Omental fat pad (tissue), 4 donors: ENCODE results near the gene CAMK2B. TPM values are rescaled to one million over a fixed set of nuclear protein-coding genes. Genes with fewer than 3 reads are reported as not detected.

Experiments
- ATAC-seq: fragments of 150-250 bp; one replicate; pipeline ENCODE4 v1.9.1; 2016; ENCODE audit warnings: mild to moderate bottlenecking, moderate library complexity; ENCODE audit not compliant: low FRiP score
- DNase-seq: peaks from one replicate; pipeline ENCODE4 v3.0.0-alpha.2; 2019; ENCODE audit warnings: low spot score
- total RNA-seq, 4 donors: library from RNA; depleted of rRNA; stranded (reverse); fragments of >200 nt; gene quantifications; one replicate each; pipeline ENCODE4 v1.1.0, GENCODE V29; 2016
- TF ChIP-seq, protein P1 (sequence below), 3 donors: fragments of 450-650 bp; IDR thresholded peaks; one replicate each; pipeline ENCODE4 v1.5.1; 2016 to 2017; ENCODE audit warnings: antibody characterized with exemption in 3 of 3, mild to moderate bottlenecking in 3 of 3, moderate library complexity in 2 of 3

Gene CAMK2B
- total RNA-seq, 4 donors from 2014 or later = 0.48 TPM; not detected in 3

DNA sequence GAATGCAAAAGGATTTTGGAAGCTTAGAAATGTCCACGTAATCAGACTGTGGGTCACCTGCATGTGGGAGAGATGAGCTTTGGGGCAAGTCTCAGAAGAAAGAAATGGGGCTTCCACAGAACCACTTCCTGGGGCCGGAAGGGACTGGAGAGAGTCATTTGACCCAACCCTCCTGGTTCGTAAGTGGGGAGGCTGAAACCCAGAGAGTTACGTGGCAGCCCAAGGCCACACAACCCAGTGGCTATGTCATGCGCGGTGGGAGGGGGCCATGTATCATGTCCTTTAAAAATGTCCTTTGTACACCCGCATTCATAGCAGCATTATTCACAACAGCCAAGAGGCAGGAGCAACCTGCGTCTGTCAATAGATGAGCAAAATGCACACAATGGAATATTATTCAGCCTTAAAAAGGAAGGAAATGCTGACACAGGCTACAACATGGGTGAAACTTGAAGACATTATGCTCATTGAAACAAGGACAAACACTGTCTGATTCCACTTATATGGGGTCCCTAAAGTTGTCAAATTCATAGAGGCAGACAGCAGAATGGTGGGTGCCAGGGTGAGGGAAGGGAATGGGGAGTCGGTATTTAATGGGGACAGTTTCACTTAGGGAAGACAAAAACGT, 15.1 kb downstream of the CAMK2B start:
- DNase-seq (no peak), ATAC-seq (no peak)
- TF ChIP-seq, protein P1, sequence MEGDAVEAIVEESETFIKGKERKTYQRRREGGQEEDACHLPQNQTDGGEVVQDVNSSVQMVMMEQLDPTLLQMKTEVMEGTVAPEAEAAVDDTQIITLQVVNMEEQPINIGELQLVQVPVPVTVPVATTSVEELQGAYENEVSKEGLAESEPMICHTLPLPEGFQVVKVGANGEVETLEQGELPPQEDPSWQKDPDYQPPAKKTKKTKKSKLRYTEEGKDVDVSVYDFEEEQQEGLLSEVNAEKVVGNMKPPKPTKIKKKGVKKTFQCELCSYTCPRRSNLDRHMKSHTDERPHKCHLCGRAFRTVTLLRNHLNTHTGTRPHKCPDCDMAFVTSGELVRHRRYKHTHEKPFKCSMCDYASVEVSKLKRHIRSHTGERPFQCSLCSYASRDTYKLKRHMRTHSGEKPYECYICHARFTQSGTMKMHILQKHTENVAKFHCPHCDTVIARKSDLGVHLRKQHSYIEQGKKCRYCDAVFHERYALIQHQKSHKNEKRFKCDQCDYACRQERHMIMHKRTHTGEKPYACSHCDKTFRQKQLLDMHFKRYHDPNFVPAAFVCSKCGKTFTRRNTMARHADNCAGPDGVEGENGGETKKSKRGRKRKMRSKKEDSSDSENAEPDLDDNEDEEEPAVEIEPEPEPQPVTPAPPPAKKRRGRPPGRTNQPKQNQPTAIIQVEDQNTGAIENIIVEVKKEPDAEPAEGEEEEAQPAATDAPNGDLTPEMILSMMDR (IDR thresholded peaks at IDR 0.05) = no peak

DNA sequence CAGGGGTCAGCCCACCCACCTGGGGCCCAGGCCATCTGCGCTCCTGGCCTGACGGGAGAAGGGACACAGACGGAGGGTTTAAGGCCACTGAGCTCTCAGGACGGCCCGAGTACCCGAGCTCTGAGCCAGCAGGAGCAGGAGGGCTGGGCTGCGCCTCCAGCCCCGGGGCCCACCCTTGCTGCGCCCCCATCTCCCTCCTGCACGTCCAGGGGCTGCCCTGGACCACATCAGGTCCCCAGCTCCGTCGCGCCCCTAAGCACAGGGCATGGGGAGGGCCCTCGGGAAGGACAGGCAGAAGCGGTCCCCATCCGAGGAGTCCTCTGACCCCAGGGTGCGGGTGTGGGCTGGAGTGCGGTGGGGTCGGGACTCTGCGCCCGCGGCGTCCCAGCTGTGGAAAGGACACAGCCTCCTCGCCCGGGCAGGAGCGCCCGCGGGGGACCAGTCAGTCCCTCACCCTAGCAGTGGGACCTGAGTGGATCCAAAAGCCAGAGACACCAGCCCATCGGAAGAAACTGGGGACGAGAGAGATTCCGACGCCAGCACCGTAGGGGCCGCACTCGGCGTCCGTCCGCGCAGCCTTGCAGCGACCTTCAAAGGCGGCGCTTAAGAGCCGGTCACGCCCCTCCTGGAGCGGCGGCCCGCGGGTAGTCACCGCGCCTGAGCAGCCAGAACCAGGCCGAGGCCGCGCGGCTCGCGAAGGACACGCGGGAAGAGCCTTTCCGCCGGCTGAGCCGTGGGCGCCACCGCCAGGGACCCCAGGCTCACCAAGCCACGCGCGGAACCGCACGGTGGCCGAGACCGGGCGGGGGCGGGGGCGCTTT, 15.9 kb downstream of the CAMK2B start:
- DNase-seq = no peak
- ATAC-seq = peak; percentile 80
- TF ChIP-seq, protein P1 (IDR thresholded peaks at IDR 0.05) = no peak

DNA sequence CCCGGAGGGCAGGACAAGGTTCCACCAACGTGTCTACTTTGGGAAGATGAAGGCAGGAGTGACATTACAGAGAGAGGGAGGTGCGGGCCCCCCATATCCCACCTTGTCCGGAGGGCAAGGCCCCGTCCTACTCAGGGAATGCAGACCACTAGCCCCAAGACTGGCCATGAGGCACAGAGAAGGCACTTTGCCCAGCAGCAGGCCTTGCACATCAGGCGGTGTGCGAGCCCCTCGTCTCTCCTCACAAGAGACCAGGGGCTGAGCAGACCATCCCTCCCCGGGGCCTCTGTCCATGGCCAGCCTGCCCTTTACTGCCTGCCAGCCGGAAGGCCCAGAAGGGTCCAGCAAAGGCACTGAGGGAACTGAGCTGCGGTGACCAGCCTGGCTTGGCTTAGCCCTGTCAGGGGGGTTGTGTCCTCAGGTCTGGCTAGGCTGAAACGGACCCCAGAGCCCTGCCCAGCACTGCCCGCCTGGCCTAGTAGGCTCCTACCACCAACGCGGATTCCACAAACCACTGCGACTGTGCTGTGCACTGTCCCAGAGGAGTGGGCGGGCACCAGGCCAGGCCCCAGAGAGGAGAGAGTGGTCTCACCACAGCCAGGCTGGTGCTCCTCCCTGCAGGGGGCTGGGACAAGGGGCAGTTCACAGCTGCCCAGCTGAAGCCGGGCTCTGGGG, 16.7 kb downstream of the CAMK2B start:
- ATAC-seq (no peak), DNase-seq (no peak)
- TF ChIP-seq, protein P1 (IDR thresholded peaks at IDR 0.05) = no peak

DNA sequence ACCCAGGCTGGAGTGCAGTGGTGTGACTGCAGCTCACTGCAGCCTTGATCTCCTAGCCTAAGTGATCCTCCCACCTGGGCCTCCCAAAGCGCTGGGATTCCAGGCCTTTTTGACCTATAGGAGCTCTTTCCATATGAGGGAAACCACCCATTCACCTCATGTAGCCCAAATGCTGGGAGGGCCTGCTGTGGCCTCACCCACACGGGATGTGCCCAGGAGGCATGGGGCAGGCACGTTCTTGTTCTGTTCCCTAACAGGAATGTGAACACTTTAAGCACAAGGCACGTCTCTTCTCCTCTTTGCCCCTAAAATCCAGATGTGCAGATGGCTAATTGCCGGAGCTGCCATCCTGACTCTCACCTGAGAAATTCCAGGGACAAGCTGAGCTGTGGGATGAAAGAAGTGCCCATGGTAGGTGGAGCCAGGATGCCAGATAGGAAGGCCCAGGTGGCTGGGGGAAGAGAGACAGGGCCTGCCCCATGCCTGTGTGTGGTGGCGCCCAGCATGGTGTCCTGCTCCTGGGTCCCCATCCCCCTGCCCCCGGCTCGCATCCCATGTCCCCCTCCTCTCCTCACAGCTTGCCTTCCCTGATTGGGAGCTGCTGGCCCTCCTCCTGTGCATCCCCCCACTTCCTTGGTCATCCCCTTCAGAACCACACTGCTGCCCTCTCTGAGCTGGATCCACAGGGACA, 17.3 kb downstream of the CAMK2B start:
- ATAC-seq = no peak
- TF ChIP-seq, protein P1 (IDR thresholded peaks at IDR 0.05) = no peak
- DNase-seq = no peak

DNA sequence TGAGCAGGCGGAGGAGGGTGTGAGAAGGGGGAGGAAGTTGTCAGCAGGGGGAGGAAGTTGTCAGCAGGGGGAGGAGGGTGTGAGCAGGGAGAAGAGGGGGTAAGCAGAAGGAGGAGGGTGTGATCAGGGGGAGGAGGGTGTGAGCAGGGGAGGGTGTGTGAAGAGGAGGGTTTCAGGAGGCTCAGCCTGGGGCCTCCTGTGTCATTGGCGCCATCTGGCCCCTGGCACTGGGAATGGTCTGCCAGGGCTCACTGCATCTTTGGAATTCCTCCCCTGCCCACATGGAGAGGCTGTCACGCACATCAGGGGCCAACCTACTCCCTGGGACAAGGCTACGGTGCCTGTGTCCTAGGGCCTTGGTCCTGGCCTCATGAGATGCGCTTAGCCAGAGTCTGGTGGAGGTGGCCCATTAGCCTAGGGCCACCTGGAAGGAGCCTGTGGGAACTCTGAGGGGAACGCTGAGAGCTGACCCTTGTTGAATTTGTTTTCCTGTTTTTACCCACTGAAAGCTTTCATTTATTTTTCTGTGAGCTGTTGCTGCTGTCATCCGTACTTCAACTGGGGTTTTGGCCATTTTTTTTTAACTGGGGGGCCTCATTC, 18.0 kb downstream of the CAMK2B start:
- TF ChIP-seq, protein P1 (IDR thresholded peaks at IDR 0.05) = no peak
- ATAC-seq (no peak), DNase-seq (no peak)

DNA sequence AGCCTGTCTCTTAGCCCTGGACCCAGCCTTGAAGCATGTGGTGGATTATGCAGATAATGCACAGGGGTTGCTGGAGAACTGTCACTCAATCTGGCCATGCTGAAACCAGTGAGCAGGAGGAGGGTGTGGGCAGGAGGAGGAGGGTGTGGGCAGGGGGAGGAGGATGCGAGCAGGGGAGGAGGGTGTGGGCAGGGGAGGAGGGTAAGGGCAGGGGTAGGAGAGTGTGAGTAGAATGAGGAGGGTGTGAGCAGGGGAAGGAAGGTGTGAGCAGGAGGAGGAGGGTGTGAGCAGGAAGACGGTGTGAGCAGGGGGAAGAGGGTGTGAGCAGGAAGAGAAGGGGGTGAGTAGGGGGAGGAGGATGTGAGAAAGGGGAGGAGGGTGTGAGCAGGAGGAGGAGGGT, 18.8 kb downstream of the CAMK2B start:
- no peak for ATAC-seq
- DNase-seq = no peak
- TF ChIP-seq, protein P1 (IDR thresholded peaks at IDR 0.05) = no peak
